RKO (cell line): Measurements from ENCODE around the gene KCNT1.

Experiments
- DNase-seq: peaks from one replicate; pipeline ENCODE4 v3.0.0-alpha.2; 2016; ENCODE audit warnings: low spot score

Gene KCNT1

DNA sequence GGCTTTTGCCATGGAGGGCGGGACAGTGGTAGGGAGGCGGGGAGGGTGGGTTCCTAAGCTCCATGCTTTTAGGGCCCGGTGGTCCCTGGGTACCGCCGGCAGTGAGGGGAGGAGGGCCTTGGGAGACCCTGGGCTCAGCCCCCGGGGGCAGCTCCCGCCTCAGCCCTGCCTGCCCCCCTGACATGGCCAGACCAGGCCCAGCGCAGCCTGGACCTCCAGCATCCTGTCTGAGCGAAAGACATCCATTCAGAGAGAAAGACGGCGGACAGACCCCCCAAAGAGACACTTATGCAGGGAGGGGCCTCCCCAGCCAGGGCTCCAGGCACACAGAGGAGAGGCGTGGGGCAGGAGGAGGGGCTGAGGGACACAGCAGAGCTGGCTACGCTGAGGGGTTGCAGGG, 45.3 kb downstream of the KCNT1 start:
- DNase-seq, result no peak

DNA sequence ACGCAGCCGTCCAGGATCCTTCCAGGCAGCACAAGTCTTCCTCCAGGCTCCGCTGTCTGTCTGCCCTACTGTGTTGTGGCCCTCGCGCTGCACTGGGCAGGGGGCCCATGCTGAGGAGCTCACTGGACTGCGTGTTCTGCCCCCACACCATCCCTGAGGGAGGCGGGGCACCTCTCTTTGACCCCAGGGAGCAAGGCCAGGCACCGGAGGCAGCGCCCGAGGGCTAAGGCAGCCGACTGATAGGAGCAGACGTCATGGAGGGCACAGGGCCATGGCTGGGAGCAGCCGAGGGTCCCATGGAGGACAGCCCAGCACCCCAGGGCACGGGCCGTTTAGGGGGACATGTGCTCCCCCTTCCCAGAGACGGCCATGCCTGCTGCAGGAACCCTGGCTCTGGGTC, 46.7 kb downstream of the KCNT1 start:
- no peak for DNase-seq

DNA sequence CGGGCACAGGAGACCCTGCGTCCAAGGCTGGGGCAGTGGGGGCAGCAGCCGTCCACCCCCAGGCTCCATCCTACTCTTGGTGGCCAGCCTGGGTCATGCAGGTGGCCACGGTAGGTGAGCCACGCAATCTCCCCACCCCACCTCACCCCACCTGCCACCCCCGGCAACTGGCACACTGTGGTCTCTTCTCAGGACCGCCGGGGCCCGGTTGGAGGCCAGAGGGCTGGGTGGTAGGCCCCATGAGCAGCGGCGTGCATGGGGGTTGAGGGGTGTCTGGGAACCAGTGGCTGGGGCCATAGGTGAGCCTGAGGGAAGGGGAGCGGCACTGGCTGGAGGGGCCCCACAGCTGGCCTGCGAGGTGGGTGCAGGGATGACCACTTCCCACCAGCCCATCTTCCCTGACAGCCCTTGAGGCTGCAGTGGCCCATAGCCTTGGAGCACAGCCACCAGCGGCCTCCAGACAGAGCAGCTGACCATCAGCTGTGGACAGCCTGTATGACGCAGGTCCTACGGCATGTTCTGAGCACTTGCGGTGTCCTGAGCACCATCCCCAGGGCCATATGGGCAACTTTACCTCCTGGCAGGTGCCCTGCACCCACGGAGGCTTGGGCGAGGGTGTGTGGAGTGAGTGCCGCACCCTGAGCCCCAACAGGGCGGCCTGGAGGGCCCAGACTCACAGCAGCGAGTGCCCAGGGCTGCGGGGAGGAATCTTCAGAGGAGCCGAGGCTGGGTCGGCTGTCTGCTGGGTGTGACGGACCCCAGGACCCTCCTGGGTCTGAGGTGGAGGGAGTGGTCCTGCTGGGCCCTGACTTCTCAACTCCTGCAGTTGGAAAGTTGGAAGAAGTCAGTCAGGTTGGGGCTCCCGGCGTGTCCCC, 47.4 kb downstream of the KCNT1 start:
- no peak for DNase-seq

DNA sequence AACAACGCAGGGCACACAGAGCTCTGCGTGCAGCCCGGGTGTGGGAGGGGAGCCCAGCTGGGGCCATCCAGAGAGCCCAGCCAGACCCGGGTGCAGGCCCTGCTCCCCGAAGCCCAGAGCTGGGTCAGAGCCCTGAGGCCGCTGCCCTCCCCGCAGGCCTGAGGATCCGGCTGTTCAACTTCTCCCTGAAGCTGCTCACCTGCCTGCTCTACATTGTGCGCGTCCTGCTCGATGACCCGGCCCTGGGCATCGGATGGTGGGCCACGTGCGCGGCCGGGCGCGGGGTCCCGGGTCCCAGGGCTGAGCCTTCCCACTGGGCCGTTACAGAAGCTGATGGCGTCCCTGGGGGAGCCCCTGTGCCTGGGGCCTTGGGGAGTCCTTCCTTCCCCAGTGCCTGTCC, 48.8 kb downstream of the KCNT1 start:
- no peak for DNase-seq

DNA sequence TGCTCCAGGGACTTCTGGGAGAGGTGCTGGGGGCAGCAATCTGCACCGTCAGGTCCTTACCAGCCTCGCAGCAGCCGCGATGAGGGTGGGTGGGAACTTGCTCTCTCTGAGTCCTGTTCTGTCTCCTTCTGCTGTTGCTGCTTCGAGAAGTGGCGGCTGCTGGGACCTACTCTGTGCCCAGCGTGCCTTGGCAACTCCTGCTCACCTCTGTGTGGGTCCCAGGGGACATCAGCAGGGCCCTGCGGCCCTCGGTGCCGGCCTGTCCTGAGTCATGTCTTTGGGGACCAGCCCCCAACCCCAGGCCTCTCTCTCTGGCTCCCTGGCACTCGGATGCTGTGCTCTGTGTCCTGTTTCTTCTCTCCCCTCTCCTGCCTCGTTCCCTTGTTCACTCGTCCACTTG, 49.5 kb downstream of the KCNT1 start:
- DNase-seq, result no peak

DNA sequence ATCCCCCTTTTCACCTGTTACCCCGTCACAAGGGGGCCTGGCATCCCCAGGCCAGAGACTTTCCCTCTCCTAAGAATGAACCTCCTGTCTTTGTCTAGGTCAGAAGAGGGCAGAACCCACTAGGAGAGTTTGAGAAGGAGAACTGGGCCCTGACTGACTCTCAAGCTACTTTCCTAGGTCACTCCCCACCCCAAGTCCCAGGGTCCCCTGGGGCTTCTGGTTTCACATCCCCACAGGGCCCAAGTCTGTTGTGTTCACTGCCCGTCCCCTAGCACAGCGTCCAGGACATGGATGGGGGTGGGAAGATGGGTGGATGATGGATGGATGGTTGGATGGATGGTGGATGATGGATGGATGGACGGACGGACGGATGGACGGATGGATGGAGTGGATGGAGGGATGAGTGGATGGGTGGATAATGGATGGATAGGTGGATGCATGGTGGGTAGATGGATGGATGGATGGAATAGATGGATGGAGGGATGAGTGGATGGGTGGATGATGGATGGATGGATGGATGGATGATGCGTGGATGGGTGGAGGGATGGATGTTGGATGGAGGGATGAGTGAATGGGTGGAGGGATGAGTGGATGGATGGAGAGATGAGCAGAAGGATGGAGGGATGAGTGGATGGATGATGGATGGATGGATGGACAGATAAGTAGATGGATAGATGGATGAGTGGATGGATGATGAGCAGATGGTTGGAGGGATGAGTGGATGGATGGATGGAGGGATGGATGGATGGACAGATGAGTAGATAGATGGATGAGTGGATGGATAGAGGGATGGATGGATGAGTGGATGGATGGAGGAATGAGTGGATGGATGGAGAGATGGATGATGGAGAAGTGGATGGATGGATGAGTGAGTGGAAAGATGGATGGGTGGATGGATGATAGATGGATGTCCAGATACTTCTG, 50.6 kb downstream of the KCNT1 start:
- no peak for DNase-seq

DNA sequence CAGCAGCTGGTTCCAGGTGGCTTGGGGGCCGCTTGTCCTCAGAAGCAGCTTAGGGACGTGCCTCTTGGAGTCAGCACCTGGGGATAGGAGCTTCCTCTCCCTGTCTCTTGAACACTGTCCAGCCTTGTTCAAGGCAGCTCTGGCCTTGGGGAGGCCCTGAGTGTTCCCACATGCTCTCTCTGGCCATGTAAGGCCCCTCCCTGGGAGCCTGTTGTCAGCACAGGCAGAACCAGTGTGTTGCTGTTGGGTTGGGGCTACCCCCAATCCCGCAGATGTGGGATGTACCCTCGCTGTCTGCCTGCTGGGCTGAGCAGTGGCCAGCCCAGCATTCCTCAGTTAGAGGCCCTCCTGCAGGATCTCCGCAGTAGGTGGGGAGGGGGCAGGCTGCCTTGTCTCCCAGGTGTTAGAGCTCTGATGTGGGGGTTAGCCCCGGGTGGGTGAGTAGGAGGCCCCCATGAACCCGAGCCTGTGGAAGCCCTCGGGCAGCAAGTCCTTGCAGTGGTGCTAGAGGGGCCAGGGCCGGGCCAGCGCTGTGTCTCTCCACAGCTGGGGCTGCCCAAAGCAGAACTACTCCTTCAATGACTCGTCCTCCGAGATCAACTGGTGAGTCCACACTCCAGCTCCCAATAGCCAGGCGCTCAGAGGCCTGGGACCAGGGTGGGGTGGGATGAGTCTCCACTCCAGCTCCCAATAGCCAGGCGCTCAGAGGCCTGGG, 51.6 kb downstream of the KCNT1 start:
- no peak for DNase-seq

DNA sequence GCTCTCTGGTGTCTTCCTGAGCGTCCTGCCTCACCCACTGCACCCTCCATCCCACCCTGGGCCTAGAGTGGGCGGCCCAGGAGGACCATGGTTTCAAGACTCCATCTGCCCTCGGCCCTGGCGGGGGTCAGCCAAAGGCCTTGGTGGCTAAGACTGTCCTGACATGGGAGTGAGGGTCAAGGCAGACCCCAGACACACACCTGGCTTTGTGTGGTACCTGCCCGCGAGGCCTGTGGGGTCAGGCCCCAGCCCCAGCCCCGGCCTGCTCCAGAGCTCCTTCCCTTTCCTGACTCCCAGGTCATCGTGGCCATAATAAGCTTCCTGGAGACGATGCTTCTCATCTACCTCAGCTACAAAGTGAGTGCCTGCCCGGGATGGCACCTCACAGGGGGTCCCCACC, 54.6 kb downstream of the KCNT1 start:
- no peak for DNase-seq

DNA sequence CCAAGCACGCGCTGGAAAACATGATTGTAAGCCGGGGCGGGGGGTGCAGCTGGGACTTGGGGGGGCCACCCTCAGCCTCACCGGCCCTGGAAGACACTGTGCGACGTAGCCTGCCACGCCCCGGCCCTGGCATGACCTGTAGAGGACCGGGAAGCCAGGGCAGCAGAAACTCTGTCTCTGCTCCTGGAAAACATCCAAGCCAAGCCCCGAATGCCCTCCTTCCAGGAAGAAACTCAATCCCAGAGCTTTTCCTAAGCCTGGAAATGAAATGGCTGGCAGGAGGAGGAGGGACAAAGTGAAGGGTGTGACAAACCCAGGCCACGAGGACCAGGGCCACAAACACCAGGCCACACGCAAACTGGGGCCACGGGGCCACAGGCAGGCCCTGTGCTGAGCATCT, 55.4 kb downstream of the KCNT1 start:
- DNase-seq, result no peak

DNA sequence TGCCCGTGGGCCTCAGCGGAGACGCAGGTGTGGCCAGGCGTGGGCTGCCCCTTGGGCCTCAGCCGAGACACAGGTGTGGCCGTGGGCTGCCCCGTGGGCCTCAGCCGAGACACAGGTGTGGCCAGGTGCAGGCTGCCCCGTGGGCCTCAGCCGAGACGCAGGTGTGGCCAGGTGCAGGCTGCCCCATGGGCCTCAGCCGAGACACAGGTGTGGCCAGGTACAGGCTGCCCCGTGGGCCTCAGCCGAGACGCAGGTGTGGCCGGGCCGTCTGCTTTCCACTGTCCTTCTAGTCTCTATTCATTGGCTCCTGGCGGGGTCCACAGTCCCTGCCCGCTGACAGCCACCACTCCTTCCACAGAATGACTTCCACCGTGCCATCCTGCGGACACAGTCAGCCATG, 56.1 kb downstream of the KCNT1 start:
- no peak for DNase-seq

DNA sequence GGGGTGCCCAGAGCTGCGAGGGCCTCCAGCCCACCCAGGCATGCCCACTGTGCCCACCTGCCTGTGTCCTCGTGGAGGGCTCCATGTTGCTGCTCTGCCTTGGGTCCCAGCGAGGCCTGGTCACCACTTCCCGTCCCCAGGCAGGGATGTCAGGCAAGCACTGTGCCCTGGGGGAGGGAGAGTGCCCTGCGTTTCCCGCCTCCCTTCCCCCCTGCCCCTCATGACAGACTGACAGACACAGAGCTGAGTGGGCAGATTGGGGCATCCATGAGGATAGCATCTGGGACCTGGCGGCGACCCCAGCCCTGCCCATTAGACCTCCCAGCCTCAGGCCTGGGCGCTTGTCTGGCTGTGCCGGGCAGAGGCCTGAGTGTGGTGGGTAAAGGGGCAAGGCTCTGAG, 56.9 kb downstream of the KCNT1 start:
- no peak for DNase-seq

DNA sequence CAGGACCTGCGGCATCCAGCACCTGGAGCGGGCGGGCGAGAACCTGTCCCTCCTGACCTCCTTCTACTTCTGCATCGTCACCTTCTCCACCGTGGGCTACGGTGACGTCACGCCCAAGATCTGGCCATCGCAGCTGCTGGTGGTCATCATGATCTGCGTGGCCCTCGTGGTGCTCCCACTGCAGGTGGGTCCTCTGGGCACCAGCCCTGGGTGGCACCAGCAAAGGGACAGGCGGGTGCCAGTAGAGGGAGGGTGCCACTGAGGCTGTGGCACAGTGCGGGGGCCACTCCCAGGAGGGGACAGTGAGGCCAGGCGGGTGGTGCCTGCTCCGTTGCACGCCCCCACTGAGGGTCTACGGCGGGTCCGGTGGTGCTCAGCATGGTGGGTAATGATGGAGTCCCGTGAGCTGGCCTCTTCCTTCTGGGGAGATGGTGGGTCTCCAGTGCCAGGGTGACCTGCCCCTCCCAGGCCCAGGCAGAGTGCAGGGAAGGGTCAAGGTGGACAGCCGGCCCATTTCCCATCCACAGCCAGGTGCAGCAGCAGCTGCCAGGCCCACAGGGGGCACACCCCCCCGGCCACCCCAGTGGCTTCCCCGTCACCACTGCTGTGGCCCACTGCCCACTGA, 57.8 kb downstream of the KCNT1 start:
- no peak for DNase-seq

DNA sequence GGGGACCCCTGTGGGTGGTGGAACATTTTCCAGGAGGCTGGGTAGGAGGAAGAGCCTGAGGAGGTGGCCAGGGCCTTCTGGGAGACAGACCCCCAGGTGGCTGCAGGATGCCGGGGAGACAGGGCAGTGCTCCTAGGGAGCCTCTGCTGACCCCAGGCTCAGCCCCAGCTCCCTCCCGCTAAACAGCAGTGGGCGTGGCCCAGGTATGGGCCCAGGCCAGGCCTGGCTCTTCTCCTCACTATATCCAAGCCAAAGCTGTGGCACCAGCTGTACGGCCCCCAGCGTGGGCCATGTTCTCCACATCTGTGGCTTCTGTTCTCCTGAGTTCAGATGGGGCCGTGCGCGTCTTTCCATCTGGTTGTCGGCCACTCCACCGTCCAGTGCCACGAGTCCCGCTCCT, 58.5 kb downstream of the KCNT1 start:
- DNase-seq, result no peak

DNA sequence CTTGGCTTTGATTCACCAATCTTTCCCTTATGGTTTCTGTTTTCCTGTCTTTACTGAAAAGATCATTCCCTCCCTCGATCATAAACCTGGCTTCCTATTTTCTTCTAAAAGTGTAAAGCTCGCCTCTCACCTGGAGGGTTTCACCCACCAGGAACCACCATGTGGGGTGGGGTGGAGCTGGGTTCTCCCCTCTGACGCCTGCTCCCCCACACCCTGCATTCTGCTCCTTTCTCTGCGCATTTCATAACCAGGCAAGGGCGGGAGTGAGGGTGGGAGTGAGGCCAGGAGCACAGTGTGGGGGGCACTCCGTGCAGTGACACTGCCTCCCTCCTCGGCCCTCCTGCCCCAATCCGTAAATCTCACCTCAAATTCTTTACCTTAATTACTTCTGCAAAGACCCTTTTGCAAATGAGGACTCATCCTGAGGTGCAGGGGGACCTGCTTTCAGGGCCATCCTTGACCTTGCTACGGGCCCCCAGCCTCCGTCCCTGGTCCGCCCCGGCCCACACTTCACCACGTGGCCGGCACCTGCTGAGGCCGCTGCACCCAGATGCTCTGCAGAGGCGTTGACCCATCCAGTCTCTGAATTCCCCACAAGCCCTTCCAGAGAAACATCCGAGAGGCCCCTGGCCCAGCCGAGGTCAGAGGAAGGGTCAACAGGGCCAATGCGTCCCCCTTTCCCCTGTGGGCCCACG, 59.3 kb downstream of the KCNT1 start:
- no peak for DNase-seq

DNA sequence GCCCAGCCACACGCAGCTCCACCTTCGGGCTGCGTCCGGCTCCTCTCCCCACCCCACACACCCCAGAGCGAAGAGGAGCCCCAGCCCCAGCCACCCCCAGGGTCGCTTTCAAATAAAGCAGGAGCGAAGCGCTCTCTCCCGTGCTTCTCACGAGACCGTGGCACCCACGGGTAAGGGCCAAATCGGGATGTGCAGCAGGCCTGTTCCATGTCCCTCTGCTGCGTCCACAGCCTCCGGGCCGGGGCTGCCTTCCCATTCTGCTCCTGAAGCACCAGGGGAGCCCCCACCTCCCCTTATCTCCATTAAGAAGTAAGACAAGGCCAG, 59.8 kb downstream of the KCNT1 start:
- no peak for DNase-seq

DNA sequence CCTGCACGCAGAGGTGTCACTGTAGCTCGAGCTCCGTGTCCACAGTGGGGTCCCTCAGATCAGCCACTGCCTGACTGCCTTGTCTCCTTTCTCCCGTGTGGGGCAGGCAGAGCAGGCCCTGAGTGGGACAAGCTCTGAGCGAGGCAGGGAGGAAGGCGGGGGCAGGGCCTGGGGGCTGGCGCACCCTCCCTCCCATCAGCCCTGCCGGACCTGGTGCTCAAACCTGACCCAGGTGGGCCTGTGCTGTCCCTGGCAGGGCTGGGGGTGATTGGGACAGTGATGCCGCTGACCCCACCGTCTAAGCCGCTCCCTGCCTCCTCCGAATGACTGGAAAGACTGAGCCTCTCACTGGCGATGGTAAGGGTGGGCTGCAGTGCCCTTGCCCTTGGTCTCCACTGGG, 60.9 kb downstream of the KCNT1 start:
- no peak for DNase-seq

DNA sequence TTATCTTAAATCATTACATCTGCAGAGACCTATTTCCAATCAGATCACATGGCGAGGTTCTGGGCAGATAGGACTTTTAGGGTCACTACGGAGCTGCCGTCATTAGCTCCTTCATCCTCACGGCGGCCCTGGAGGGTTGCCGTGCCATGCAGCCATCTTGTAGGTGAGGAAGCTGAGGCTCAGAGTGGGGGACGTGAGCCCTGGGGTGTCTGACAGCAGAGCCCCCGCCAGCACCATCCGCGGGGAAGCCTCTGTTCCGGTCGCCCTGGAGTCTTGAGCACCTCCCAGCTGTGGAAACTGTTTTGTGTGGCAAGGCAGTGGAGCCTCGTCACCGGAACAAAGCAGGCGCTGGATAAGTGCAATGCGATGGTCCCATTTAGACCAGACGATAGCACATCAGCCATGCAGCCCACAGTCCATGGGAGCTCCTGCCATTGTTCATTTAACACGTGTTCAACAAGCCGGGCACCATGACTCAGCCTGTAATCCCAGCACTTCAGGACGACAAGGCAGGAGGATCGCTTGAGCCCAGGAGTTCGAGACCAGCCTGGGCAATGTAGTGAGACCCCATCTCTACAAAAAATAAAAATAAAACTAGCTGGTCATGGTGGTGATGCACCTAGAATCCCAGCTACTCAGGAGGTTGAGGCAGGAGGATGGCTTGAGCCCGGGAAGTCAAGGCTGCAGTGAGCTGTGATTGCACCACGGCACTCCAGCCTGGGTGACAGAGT, 61.9 kb downstream of the KCNT1 start:
- no peak for DNase-seq

DNA sequence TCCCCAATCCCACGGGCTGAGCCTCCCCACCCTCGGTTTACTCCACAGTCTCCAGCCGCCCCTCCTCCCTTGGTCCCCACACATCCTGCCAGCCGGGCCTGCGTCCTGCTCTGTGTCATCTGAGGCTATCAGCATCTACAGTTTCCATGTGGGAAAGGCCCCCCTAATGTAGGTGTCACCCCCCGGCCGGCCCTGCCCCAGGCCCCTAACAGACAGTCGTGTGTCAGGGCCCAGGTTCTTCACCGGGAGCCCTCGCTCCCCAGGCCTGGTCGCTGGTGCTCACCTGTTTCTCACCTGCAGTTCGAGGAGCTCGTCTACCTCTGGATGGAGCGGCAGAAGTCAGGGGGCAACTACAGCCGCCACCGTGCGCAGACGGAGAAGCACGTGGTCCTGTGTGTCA, 62.7 kb downstream of the KCNT1 start:
- no peak for DNase-seq

DNA sequence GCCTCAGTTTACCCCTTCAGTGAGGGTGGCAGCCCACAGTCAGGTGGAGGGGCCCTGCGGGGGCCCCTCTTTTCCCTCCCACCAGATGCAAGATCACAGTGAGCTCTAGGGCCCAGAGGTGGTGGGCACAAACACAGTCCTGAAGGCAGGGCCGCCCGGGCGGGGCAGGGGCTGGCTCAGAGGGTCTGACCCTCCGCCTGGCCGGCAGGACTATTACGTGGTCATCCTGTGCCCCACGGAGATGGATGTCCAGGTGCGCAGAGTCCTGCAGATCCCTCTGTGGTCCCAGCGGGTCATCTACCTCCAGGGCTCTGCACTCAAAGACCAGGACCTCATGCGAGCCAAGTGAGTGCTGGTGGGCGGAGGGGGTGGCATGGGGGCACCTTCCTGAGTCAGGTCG, 63.4 kb downstream of the KCNT1 start:
- no peak for DNase-seq

DNA sequence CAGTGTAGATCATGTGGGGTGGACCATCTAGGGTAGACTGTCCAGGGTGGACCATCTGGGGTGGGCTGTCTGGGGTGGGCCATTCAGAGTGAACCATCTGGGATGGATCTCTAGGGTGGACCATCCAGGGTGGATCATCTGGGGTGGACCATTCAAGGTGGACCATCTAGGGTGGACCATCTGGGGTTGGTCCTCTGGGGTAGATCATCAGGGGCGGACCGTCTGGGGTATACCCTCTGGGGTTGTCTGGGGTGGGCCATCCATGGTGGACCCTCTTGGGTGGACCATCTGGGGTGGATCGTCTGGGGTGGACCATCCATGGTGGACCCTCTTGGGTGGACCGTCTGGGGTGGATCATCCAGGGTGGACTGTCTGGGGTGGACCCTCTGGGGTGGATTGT, 64.3 kb downstream of the KCNT1 start:
- no peak for DNase-seq

DNA sequence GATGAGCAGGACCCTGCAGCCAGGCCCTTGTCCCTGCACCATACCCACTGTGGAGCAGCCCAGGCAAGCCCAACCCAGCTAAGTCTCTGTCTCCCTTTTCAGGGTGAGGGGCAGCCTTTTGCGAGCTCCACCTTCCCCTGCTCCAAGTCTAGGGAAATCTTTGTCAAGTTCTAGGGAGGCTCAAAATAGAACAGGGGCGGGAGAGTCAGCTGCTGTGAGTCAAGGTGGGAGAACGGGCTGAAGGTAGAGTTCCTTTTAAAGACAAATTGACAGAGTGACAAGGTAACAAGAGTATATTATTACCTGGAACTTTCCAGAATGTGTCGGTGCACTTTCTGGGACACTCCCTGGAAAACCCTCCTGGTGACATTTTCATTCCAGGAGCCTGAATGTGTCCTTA, 64.7 kb downstream of the KCNT1 start:
- DNase-seq, result no peak
